DOHH2 (cell line): ENCODE results near the gene NTNG1.

Experiments
- H3F3A ChIP-seq: fragments of 200-600 bp; sonication (generic), shearing (Covaris generic); 2 replicates; pipeline ENCODE4 v1.6.0; 2016; ENCODE audit warnings: antibody characterized with exemption, mild to moderate bottlenecking; ENCODE audit not compliant: control insufficient read depth, insufficient read depth
- H3K27ac ChIP-seq: fragments of 200-600 bp; sonication (generic); 2 replicates; pipeline ENCODE4 v1.5.1; 2014; ENCODE audit warnings: low read depth, mild to moderate bottlenecking, low read length, moderate library complexity
- H3K27me3 ChIP-seq: fragments of 200-600 bp; sonication (generic); 2 replicates; pipeline ENCODE4 v1.6.1; 2014; ENCODE audit warnings: mild to moderate bottlenecking, low read length, mixed read lengths; ENCODE audit not compliant: control insufficient read depth
- H3K36me3 ChIP-seq: fragments of 200-600 bp; sonication (generic); 2 replicates; pipeline ENCODE4 v1.6.1; 2014; ENCODE audit warnings: mild to moderate bottlenecking, low read length, moderate library complexity, mixed read lengths; ENCODE audit not compliant: control insufficient read depth
- H3K4me1 ChIP-seq: fragments of 200-600 bp; sonication (generic); 2 replicates; pipeline ENCODE4 v1.6.1; 2014; ENCODE audit warnings: mild to moderate bottlenecking, low read length, mixed read lengths; ENCODE audit not compliant: control insufficient read depth
- H3K4me2 ChIP-seq: fragments of 200-600 bp; sonication (generic); 2 replicates; pipeline ENCODE4 v1.6.0; 2014; ENCODE audit warnings: mild to moderate bottlenecking, low read length, moderate library complexity
- H3K4me3 ChIP-seq: fragments of 200-600 bp; sonication (generic); 2 replicates; pipeline ENCODE4 v1.5.1; 2014; ENCODE audit warnings: mild to moderate bottlenecking, low read length, mixed read lengths
- H3K79me2 ChIP-seq: fragments of 200-600 bp; sonication (generic); 2 replicates; pipeline ENCODE4 v1.6.1; 2014; ENCODE audit warnings: mild to moderate bottlenecking, low read length, mixed read lengths; ENCODE audit not compliant: control insufficient read depth
- H3K9me2 ChIP-seq: fragments of 200-600 bp; sonication (generic); replicated peaks from 2 replicates; pipeline ENCODE4 v1.6.1; 2014; ENCODE audit warnings: mild to moderate bottlenecking, low read length, mixed read lengths; ENCODE audit not compliant: control insufficient read depth
- H3K9me3 ChIP-seq: fragments of 200-600 bp; sonication (generic); 2 replicates; pipeline ENCODE4 v1.6.1; 2014; ENCODE audit warnings: antibody characterized with exemption, low read length, mixed read lengths; ENCODE audit not compliant: control insufficient read depth, insufficient read depth
- H4K20me1 ChIP-seq: fragments of 200-600 bp; sonication (generic); 2 replicates; pipeline ENCODE4 v1.6.0; 2014; ENCODE audit warnings: low read depth, mild to moderate bottlenecking, antibody characterized with exemption, low read length, moderate library complexity; ENCODE audit not compliant: control insufficient read depth, insufficient read depth
- EZH2phosphoT487 ChIP-seq: fragments of 200-600 bp; sonication (generic); IDR thresholded peaks from 2 replicates; pipeline ENCODE4 v1.6.1; 2017; ENCODE audit warnings: borderline replicate concordance, mild to moderate bottlenecking, antibody characterized with exemption, low read length, moderate library complexity, mixed read lengths
- TF ChIP-seq, protein P1 (sequence below): fragments of 200-600 bp; sonication (generic); IDR thresholded peaks from one replicate; pipeline ENCODE4 v1.5.1; 2014; ENCODE audit warnings: antibody characterized with exemption, mild to moderate bottlenecking, low read depth, low read length; ENCODE audit not compliant: poor library complexity, severe bottlenecking

NTNG1 gene

GRCh38 chr1:107414550-107414949 lies 273.7 kb downstream of the NTNG1 start:
- H3K4me2 ChIP-seq: no peak overlapping the region
- H4K20me1 ChIP-seq: no peaks in the 10 kb centered on the region

DNA sequence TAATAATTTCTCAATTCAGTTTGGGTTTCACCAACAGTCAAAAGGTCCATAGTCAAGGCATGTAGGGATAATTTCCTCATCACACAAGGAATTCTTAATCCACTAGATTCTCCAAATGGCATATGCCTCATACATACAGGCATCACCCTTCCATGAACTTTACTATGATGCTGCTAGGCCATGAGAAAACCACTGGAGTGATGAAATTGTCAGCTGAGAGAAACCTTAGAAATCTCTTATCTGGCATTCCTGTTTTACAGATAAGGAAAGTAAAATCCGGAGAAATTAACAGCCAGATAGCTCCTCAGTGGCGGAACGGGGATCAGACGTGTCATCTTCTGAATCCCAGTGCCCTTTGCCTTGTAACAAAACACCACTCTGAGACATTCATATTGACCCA lies 274.4 kb downstream of the NTNG1 start:
- H3K4me1 ChIP-seq: peaks cover 17% of the 10 kb centered on the region
- no peak for TF ChIP-seq EZH2phosphoT487
- TF ChIP-seq, protein P1, sequence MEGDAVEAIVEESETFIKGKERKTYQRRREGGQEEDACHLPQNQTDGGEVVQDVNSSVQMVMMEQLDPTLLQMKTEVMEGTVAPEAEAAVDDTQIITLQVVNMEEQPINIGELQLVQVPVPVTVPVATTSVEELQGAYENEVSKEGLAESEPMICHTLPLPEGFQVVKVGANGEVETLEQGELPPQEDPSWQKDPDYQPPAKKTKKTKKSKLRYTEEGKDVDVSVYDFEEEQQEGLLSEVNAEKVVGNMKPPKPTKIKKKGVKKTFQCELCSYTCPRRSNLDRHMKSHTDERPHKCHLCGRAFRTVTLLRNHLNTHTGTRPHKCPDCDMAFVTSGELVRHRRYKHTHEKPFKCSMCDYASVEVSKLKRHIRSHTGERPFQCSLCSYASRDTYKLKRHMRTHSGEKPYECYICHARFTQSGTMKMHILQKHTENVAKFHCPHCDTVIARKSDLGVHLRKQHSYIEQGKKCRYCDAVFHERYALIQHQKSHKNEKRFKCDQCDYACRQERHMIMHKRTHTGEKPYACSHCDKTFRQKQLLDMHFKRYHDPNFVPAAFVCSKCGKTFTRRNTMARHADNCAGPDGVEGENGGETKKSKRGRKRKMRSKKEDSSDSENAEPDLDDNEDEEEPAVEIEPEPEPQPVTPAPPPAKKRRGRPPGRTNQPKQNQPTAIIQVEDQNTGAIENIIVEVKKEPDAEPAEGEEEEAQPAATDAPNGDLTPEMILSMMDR: no peak
- no peaks in the 10 kb centered on the region for H3K27me3 ChIP-seq

More at GRCh38 chr1:107414550-107414949, 273.7 kb downstream of the NTNG1 start:
- Histone ChIP-seq H3K9me3 (no peaks in the 10 kb centered on the region), H3K36me3 (no peaks in the 10 kb centered on the region), H3K27me3 (no peaks in the 10 kb centered on the region), H3F3A (no peaks in the 10 kb centered on the region), H3K27ac (no peak overlapping the region), H3K4me3 (no peak overlapping the region), H3K79me2 (no peaks in the 10 kb centered on the region), H3K4me1 (peaks cover 10% of the 10 kb centered on the region), H3K9me2 (no peaks in the 10 kb centered on the region)
- TF ChIP-seq, protein P1: no peak
- TF ChIP-seq EZH2phosphoT487: no peak

DNA sequence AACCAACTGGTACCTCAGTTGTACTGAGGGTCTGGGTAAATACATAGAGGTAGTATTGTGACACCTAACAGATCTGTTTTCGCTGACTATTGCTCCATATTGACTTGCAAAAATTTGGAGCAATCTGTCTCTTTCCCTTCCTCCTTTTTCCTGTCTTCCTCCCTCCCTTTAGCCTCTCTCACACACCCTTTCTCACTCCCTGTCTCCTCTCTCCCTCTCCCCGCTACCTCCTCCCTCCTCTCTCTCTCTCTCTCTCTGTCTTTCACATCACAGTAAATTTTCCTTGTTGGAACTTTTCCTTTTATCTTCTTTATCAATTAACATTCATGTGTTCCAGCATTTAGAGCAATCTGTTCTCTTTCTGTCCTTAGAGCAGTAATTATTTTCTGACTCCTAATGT lies 278.2 kb downstream of the NTNG1 start:
- H3K36me3 ChIP-seq: peaks cover 3% of the 10 kb centered on the region; the same call in 1 of the 2 replicates
- peaks cover 25% of the 10 kb centered on the region for H3K4me1 ChIP-seq
- TF ChIP-seq, protein P1: no peak
- no peak for TF ChIP-seq EZH2phosphoT487
- H4K20me1 ChIP-seq: no peaks in the 10 kb centered on the region
- peak overlapping the region; percentile 34 for H3K4me2 ChIP-seq
- H3K9me3 ChIP-seq: no peaks in the 10 kb centered on the region
- H3K9me2 ChIP-seq: no peaks in the 10 kb centered on the region
- H3K27me3 ChIP-seq: no peaks in the 10 kb centered on the region
- no peaks in the 10 kb centered on the region for H3K79me2 ChIP-seq
- no peak overlapping the region for H3K4me3 ChIP-seq
- H3F3A ChIP-seq: no peaks in the 10 kb centered on the region
- no peak overlapping the region for H3K27ac ChIP-seq

More for the DNA sequence above, 274.4 kb downstream of the NTNG1 start:
- no peak overlapping the region for H3K4me3 ChIP-seq
- H3F3A ChIP-seq: no peaks in the 10 kb centered on the region
- peaks cover 3% of the 10 kb centered on the region; the same call in 1 of the 2 replicates for H3K36me3 ChIP-seq
- no peak overlapping the region for H3K4me2 ChIP-seq
- H3K79me2 ChIP-seq: no peaks in the 10 kb centered on the region
- H4K20me1 ChIP-seq: no peaks in the 10 kb centered on the region
- H3K9me3 ChIP-seq: no peaks in the 10 kb centered on the region
- H3K27ac ChIP-seq: no peak overlapping the region
- no peaks in the 10 kb centered on the region for H3K9me2 ChIP-seq
